Activated CD8-positive, alpha-beta memory T cell treated with anti-CD3 and anti-CD28 coated beads, Interleukin-2, amount 50 U/mL, for 1 hour (primary cell): Measurements from ENCODE around the gene IDH3B.

Experiments
- DNase-seq: peaks from one replicate; pipeline ENCODE4 v3.0.0-alpha.2; 2020; ENCODE audit errors: extremely low read depth

The IDH3B gene

GRCh38 chr20:2618815-2619214 is 45.2 kb downstream of the IDH3B start:
- no peak for DNase-seq

- DNase-seq: no peak
These were observed 46.8 kb downstream of the IDH3B start for GRCh38 chr20:2617099-2617714.

GRCh38 chr20:2616634-2617033 is 47.4 kb downstream of the IDH3B start:
- no peak for DNase-seq

- no peak for DNase-seq
These were observed 51.9 kb downstream of the IDH3B start for GRCh38 chr20:2612073-2612472.

- DNase-seq: no peak
These were observed 52.9 kb downstream of the IDH3B start for GRCh38 chr20:2610941-2611720.

GRCh38 chr20:2610326-2610725 is 53.7 kb downstream of the IDH3B start:
- DNase-seq: no peak
